C4-2B (cell line): Measurements from ENCODE around the gene GRK5.
"Not testable (repeated sequence)": the region's sequence is repeated elsewhere in the genome, so short reads cannot be mapped to it uniquely, and the experiment has no call there.

Experiments used
- H3K27ac ChIP-seq: fragments of 450-650 bp; 2 replicates; pipeline ENCODE4 v1.5.1; 2017
- CTCF ChIP-seq: fragments of 450-650 bp; conservative IDR thresholded peaks from 2 replicates; pipeline ENCODE4 v1.5.1; 2017; ENCODE audit warnings: mild to moderate bottlenecking
- ZFX ChIP-seq: fragments of 450-650 bp; IDR thresholded peaks from 2 replicates; pipeline ENCODE4 v1.6.1; 2017

The GRK5 gene

GRCh38 chr10:119263951-119264617, 56.7 kb downstream of the GRK5 start:
- no peak overlapping the region for H3K27ac ChIP-seq

GRCh38 chr10:119265691-119266090, 58.3 kb downstream of the GRK5 start:
- H3K27ac ChIP-seq, result no peak overlapping the region
- TF ChIP-seq ZFX, result no peak
- no peak for TF ChIP-seq CTCF

More at GRCh38 chr10:119263951-119264617, 56.7 kb downstream of the GRK5 start:
- no peak for TF ChIP-seq ZFX
- TF ChIP-seq CTCF, result no peak

- no peak overlapping the region for H3K27ac ChIP-seq
- TF ChIP-seq CTCF (no peak), ZFX (no peak)
Observed at GRCh38 chr10:119267384-119267783, 60.0 kb downstream of the GRK5 start.

GRCh38 chr10:119268428-119268827, 61.1 kb downstream of the GRK5 start:
- no peak overlapping the region for H3K27ac ChIP-seq
- TF ChIP-seq ZFX, result no peak
- no peak for TF ChIP-seq CTCF

DNA sequence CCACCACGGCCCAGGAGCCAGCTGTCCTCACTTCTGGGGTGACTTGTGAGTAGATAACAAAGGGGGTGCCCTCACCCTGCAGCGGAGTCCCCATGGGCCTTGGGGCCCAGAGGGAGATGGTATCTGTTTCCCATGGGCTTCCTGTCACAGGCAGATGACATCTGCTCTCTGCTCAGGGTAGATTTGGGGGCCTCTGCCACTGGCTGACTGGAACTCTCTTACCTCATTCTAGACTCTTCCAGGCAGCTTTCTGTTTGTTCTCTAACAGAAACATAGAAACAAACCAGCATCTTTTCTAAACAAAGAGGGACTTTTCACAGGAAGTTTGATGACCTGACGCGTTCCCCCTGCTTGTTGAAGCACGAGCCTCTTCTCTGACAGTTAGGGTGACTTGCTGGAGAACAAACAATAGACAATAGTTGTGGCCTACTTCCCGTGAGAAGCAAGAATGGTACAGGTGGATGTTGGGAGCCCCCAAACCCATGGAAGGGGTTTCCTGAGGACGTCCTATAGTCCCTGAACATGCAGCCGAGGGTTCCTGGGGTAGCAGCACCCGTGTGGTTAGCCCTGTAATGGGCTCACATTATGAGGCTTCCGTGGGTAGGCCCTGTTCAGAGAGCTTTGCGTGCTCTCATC, 61.6 kb downstream of the GRK5 start:
- no peak overlapping the region for H3K27ac ChIP-seq
- TF ChIP-seq ZFX (no peak), CTCF (no peak)

GRCh38 chr10:119269737-119270136, 62.4 kb downstream of the GRK5 start:
- no peak overlapping the region for H3K27ac ChIP-seq
- TF ChIP-seq CTCF, result no peak
- TF ChIP-seq ZFX, result no peak

DNA sequence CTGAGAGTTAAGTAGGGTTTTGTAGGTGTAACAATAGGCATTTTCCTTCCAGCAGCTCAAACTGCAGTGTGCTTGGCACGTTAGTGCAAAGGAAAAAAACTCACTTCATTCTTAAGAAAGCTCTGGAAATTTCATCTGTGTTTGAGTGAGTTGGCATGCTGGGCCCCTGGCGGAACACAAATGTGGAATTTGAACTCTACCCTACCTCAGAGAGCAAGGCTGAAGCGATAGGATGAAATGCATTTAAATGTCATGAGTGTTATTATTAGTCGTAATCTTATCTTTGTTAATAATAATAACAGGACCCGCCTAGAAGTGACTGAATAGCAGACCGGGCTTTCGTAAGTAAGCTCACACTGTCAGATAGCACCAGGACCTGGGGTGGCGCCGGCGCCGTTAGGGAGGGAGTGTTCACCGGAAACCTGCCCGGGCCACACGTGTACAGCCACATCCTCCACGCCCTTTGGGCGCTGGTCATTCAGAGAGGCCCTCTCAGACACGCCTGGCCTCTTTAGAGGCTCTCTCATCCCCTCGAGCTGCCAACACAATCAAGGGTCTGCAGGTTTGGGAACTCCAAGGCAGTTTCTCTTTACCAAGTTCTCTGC, 63.5 kb downstream of the GRK5 start:
- no peak overlapping the region for H3K27ac ChIP-seq
- no peak for TF ChIP-seq ZFX

DNA sequence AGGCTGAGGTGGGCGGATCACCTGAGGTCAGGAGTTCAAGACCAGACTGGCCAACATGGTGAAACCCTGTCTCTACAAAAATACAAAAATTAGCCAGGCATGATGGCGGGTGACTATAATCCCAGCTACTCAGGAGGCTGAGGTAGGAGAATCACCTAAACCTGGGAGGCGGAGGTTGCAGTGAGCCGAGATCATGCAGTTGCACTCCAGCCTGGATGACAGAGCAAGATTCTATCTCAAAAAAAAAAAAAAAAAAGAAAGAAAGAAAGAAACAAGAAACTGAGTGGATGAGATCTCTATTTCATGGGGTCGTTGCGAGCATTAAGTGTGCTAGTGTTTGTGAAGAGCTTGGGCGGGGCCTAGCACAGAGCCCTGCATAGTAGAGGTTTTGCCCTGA, 65.0 kb downstream of the GRK5 start:
- H3K27ac ChIP-seq, result not testable (repeated sequence)
